ENCODE measurements around the gene CFAP74. TPM values are rescaled to one million over a fixed set of nuclear protein-coding genes. Genes with fewer than 3 reads are reported as not detected.

The CFAP74 gene
- total RNA-seq, 1 experiment from 2014 or later: 0.28 TPM

DNA sequence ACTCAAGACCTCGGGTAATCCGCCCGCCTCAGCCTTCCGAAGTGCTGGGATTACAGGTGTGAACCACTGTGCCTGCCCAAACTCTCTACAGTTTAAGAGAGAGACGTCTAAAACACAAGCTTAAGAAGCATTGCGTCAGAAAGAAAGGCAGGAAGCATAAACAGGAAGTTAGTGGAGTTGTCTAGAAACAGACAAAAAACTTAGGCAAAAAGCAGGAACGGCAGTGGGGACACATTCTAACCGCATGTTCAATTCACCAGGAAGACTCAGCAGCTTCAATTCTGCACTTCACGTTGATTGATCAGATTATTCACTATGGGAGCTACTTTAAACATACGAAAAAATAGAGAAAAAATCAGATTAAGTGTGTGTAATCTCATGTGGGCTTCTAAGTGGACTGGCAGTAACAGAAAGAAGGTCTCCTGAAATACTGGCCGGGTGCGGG lies 7.4 kb downstream of the CFAP74 start:
- Mint-ChIP-seq H3K4me3 (no peak overlapping the region), H3K27me3 (ENCODE audit: low read depth) (peaks cover 8% of the 10 kb centered on the region), H3K27ac (no peak overlapping the region; a peak in 1 of 7 replicates), H3K4me1 (peaks cover 14 to 21% of the 10 kb centered on the region in 2 experiments; a peak in 3 of 4 replicates), H3K9me3 (0 out of 5 replicates have a peak, but pooled peaks cover 0 to 3% of the 10 kb centered on the region in 2 experiments), H3K36me3 (ENCODE audit: insufficient read depth in 1 of 3, low read depth in 3 of 3) (no peaks in the 10 kb centered on the region)
- Histone ChIP-seq H2BK20ac (ENCODE audit: low read depth, low read length, poor library complexity, severe bottlenecking) (no peak overlapping the region), H3K4me2 (ENCODE audit: insufficient read depth, insufficient read length, low read length) (no peak overlapping the region), H3K56ac (ENCODE audit: insufficient read length, low read depth, low read length) (no peak overlapping the region), H3K79me1 (ENCODE audit: insufficient read depth, low read depth, low read length, poor library complexity, severe bottlenecking) (no peaks in the 10 kb centered on the region), H3K23ac (ENCODE audit: insufficient read length, low read depth, low read length) (no peak overlapping the region), H4K20me1 (ENCODE audit: control insufficient read depth, insufficient read depth, insufficient read length) (no peaks in the 10 kb centered on the region), H3K14ac (ENCODE audit: insufficient read depth, low read length) (no peak overlapping the region), H3K9me3 (ENCODE audit: control insufficient read depth, low read depth, low read length) (no peaks in the 10 kb centered on the region), H4K8ac (replicated peaks; ENCODE audit: insufficient read length, low read depth, low read length) (no peak overlapping the region), H3K23me2 (ENCODE audit: insufficient read length, low read depth, low read length, poor library complexity, severe bottlenecking) (no peaks in the 10 kb centered on the region), H4K91ac (ENCODE audit: insufficient read length, low read depth, low read length) (no peak overlapping the region), H3K9ac (ENCODE audit: extremely low read depth, insufficient read length, low read length) (no peak overlapping the region), H4K5ac (ENCODE audit: insufficient read length, low read depth, low read length) (no peak overlapping the region), H2BK120ac (ENCODE audit: low read depth, low read length, poor library complexity, severe bottlenecking) (no peak overlapping the region), H2BK15ac (ENCODE audit: low read depth, low read length) (no peak overlapping the region), H3K27me3 (ENCODE audit: insufficient read depth, low read length) (no peaks in the 10 kb centered on the region), H2BK12ac (ENCODE audit: insufficient read length, low read depth, low read length) (no peak overlapping the region), H3K79me2 (ENCODE audit: insufficient read depth, low read length) (no peaks in the 10 kb centered on the region), H2AK5ac (ENCODE audit: insufficient read length, low read length) (no peak overlapping the region), H2BK5ac (ENCODE audit: insufficient read length, low read length) (no peak overlapping the region), H3K18ac (ENCODE audit: insufficient read length, low read depth, low read length) (no peak overlapping the region), H3T11ph (ENCODE audit: low read length) (no peak overlapping the region), H3K27ac (ENCODE audit: insufficient read length, low read depth, low read length) (no peak overlapping the region), H3K4ac (ENCODE audit: low read depth, low read length) (no peak overlapping the region), H2AFZ (ENCODE audit: low read length) (no peak overlapping the region), H3K4me1 (ENCODE audit: insufficient read depth, low read length) (no peaks in the 10 kb centered on the region)
- no peak for DNase-seq
- TF ChIP-seq, protein P1, sequence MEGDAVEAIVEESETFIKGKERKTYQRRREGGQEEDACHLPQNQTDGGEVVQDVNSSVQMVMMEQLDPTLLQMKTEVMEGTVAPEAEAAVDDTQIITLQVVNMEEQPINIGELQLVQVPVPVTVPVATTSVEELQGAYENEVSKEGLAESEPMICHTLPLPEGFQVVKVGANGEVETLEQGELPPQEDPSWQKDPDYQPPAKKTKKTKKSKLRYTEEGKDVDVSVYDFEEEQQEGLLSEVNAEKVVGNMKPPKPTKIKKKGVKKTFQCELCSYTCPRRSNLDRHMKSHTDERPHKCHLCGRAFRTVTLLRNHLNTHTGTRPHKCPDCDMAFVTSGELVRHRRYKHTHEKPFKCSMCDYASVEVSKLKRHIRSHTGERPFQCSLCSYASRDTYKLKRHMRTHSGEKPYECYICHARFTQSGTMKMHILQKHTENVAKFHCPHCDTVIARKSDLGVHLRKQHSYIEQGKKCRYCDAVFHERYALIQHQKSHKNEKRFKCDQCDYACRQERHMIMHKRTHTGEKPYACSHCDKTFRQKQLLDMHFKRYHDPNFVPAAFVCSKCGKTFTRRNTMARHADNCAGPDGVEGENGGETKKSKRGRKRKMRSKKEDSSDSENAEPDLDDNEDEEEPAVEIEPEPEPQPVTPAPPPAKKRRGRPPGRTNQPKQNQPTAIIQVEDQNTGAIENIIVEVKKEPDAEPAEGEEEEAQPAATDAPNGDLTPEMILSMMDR (conservative IDR thresholded peaks at IDR 0.05): no peak
- WGBS (ENCODE audit: extremely low coverage, insufficient read length, low lambda C conversion rate): no CpG with 5 or more reads among the region's 12 CpGs
